GM12865 (cell line): Measurements from ENCODE around the gene P3H4.

Experiments
- DNase-seq: peaks from one replicate; pipeline ENCODE4 v3.0.0; 2010; ENCODE audit warnings: low read depth
- H3K4me3 ChIP-seq: 2 replicates; pipeline ENCODE4 v1.5.1; 2011; ENCODE audit warnings: mild to moderate bottlenecking, low read depth, low read length, control low read depth
- CTCF ChIP-seq: IDR thresholded peaks from 2 replicates; pipeline ENCODE4 v1.5.1; 2011; ENCODE audit warnings: low read length, control low read depth, low read depth, inconsistent platforms; ENCODE audit not compliant: insufficient read depth; ENCODE audit errors: missing control alignments

The P3H4 gene

GRCh38 chr17:41806685-41807445 is 4.9 kb downstream of the P3H4 start:
- TF ChIP-seq CTCF: no peak
- no peak overlapping the region for H3K4me3 ChIP-seq
- DNase-seq: no peak

GRCh38 chr17:41803049-41804020 is 8.4 kb downstream of the P3H4 start:
- TF ChIP-seq CTCF: no peak
- H3K4me3 ChIP-seq: no peak overlapping the region
- no peak for DNase-seq

GRCh38 chr17:41801374-41802271 is 10.1 kb downstream of the P3H4 start:
- peak; percentile 78 for DNase-seq
- no peak overlapping the region for H3K4me3 ChIP-seq
- TF ChIP-seq CTCF: peak; percentile 98

GRCh38 chr17:41800601-41801373 is 11.0 kb downstream of the P3H4 start:
- TF ChIP-seq CTCF: no peak
- H3K4me3 ChIP-seq: no peak overlapping the region
- peak; percentile 31 for DNase-seq

- TF ChIP-seq CTCF: no peak
- H3K4me3 ChIP-seq: no peak overlapping the region
- no peak for DNase-seq
These were observed 12.4 kb downstream of the P3H4 start for GRCh38 chr17:41799366-41799765.

- no peak overlapping the region for H3K4me3 ChIP-seq
- no peak for TF ChIP-seq CTCF
- DNase-seq: no peak
These were observed 14.4 kb downstream of the P3H4 start for GRCh38 chr17:41797377-41797776.
